ENCODE results near the gene SLC39A9. TPM values are rescaled to one million over a fixed set of nuclear protein-coding genes. Genes with fewer than 3 reads are reported as not detected.
A peak's percentile ranks its signal among the peaks of the same experiment; 100 is the strongest.

SLC39A9 gene, protein sequence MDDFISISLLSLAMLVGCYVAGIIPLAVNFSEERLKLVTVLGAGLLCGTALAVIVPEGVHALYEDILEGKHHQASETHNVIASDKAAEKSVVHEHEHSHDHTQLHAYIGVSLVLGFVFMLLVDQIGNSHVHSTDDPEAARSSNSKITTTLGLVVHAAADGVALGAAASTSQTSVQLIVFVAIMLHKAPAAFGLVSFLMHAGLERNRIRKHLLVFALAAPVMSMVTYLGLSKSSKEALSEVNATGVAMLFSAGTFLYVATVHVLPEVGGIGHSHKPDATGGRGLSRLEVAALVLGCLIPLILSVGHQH
- total RNA-seq, result 10 to 100 TPM; 47.9 to 48.2 TPM

DNA sequence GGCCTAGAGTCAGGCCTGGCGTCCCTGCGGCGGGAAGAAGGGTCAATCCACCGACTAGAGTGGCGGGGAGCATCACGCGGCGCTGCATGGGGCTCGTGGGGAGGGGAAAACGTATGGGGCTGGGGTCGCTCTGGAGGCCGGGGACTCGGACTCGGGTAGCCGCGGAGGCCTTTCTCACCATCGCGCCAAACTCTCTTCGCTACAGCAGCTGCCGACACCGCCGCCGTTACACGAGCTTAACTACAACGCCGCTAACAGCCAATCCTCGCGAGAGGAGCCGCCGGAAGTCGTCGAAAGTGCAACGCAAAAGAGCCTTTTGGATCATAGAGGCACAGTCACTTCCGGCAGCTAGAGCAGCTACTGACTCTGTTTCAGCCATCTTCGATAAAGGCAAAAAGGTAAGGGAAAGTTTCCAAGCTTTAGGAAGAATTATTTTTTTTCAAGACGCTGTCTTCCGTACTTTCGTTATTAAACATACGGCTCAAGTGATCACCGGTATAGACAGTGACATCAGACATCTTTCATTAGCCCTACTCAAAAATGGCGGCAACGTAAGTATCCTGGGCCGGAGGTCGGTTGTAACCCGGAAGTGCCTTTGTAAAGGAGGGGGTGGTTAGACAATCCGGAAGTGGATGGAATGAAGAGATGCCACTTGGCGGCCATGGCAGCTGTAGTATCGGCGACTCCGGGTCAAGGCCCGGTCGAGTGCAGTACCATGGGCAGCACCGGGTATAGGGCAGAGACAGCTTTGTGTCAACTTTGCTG is at the start of gene SLC39A9, which contains the start of gene ERH:
Gene SLC39A9, plus strand, starts transcription at position 640 of the 765 bp plus-strand sequence. CDS start 678 bp downstream, outside the sequence.
Gene ERH, minus strand, starts transcription at position 247 of the 765 bp plus-strand sequence. Its CDS starts 66 bp downstream, at position 181.
- Mint-ChIP-seq H3K9me3 (no peaks in the 10 kb centered on the region), H3K27ac (peak within 1 kb of the TSS; percentile 100), H3K4me3 (peak within 1 kb of the TSS; percentile 95), H3K27me3 (no peaks in the 10 kb centered on the region), H3K4me1 (peaks cover 61% of the 10 kb centered on the region), H3K36me3 (peaks cover 51% of the 10 kb centered on the region)
- peak; percentile 92 for DNase-seq

DNA sequence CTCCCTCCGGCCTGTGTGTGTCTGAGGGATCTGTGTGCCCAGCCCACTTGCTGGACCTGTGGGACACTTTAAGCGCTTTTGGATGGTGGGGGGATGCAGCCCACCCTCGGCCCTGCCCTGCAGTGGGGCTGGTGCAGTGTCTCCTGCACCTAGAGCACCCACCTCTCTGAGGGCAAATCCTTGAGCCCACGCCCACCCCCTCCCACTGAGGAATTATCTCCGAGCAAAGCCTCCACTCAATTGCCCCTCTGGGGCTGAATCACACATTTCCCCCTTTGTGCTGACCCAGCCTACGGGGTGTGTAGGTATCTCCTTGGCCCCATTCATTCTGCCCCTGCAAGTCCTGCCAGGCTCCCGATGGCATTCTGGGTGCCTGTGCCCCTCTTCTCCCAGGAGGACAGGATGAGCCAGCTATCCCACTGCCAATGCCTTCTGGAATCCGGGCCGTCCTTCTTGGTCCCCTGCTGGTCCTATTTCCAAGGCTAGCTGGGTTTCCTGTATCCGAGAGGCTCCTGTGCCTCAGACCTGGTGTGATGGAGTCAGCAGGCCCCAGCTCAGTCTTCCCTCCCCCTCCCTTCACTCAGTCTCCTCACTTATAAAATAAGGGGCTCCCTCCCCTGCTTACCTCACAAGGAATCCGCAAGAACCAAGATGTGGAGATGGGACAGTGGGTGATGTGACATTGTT is 49.3 kb upstream of the SLC39A9 start:
- no peak overlapping the region for H3K27ac Mint-ChIP-seq

DNA sequence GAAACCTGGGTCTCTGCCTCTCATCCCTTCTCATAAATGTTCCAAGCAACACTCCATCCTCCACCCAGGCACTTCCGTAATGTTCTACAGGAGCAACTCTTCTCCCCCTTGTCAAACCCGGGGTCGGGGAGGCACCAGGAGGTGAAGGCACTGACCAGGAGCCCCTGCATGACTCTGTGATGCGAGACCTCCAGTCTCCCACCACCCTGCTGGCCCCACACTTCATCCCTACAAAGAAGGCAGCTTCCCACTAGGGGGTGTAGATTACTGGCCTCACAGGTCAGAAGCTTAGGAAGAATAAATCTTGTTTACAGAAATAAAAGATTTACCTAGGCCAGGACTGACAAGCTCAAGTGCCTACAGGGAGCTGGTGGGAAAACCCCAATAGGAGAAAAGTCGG is 47.6 kb upstream of the SLC39A9 start:
- peaks cover 14% of the 10 kb centered on the region for H3K4me1 Mint-ChIP-seq
- H3K27me3 Mint-ChIP-seq, result no peaks in the 10 kb centered on the region
- H3K4me3 Mint-ChIP-seq, result no peak overlapping the region
- H3K27ac Mint-ChIP-seq, result no peak overlapping the region
- no peaks in the 10 kb centered on the region for H3K9me3 Mint-ChIP-seq
- no peak for DNase-seq
- H3K36me3 Mint-ChIP-seq, result no peaks in the 10 kb centered on the region

More for the DNA sequence above, 49.3 kb upstream of the SLC39A9 start:
- H3K4me1 Mint-ChIP-seq, result peaks cover 6% of the 10 kb centered on the region
- no peaks in the 10 kb centered on the region for H3K36me3 Mint-ChIP-seq
- no peak for DNase-seq
- no peaks in the 10 kb centered on the region for H3K27me3 Mint-ChIP-seq
- no peaks in the 10 kb centered on the region for H3K9me3 Mint-ChIP-seq
- no peak overlapping the region for H3K4me3 Mint-ChIP-seq

DNA sequence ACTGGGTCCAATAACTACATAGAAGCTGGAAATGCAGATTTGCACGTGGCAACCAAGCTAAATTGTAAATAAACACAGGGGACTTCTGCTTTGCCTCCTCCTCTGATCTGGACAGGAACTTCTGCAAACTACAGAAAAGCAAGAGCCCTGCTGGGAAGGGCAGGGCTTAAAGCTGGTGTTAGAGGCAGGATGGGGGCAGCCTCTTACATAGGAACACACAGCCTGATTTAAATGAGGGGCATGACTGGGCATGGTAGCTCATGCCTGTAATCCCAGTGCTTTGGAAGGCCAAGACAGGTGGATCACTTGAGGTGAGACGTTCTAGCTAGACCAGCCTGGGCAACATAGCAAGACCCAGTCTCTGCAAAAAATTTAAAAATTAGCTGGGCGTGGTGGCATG is 47.1 kb upstream of the SLC39A9 start:
- no peak for DNase-seq
- Mint-ChIP-seq H3K27ac (no peak overlapping the region), H3K4me3 (no peak overlapping the region), H3K9me3 (no peaks in the 10 kb centered on the region), H3K27me3 (no peaks in the 10 kb centered on the region), H3K4me1 (peaks cover 14% of the 10 kb centered on the region), H3K36me3 (no peaks in the 10 kb centered on the region)

DNA sequence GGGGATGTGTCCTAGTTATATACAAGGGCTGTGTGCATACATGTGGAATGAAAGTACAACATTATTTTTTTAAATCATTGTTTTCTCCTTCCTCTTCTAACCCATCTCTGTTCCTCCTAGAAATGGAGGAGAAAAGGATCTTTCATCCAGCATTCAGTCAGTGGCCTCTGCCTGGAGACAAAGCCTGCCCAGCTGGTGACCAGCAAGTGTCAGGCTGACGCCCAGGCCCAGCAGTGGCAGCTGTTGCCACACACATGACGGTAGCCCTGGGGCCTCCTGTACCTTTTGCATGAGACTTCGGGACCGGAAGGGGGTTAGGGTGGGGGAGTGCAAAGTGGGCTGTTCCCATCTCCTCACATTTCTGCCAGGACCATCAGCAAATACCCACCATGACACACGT is 46.6 kb upstream of the SLC39A9 start:
- Mint-ChIP-seq H3K36me3 (no peaks in the 10 kb centered on the region), H3K4me1 (peaks cover 14% of the 10 kb centered on the region), H3K27me3 (no peaks in the 10 kb centered on the region), H3K27ac (no peak overlapping the region), H3K4me3 (no peak overlapping the region), H3K9me3 (no peaks in the 10 kb centered on the region)
- no peak for DNase-seq

DNA sequence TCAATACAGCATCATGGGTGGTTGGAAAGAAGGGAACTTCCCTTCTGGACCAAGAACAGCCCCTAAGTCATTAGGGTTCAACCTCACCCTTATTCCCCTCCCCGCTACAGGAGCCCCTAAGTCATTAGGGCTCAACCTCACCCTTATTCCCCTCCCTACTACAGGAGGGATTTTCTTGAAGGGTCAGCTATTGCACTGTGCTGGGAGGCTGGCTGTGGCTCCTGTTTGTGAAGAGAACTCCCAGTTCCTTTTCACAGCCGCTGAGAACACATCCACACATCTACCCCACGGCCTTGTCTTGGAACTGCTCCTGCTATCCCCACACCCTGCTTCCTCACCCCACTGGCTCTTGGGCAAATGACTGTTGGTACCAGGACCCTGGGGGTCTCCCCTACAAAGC is 45.3 kb upstream of the SLC39A9 start:
- H3K4me1 Mint-ChIP-seq, result peaks cover 19% of the 10 kb centered on the region
- no peak for DNase-seq
- no peaks in the 10 kb centered on the region for H3K36me3 Mint-ChIP-seq
- H3K4me3 Mint-ChIP-seq, result no peak overlapping the region
- H3K9me3 Mint-ChIP-seq, result no peaks in the 10 kb centered on the region
- H3K27me3 Mint-ChIP-seq, result no peaks in the 10 kb centered on the region
- H3K27ac Mint-ChIP-seq, result no peak overlapping the region

DNA sequence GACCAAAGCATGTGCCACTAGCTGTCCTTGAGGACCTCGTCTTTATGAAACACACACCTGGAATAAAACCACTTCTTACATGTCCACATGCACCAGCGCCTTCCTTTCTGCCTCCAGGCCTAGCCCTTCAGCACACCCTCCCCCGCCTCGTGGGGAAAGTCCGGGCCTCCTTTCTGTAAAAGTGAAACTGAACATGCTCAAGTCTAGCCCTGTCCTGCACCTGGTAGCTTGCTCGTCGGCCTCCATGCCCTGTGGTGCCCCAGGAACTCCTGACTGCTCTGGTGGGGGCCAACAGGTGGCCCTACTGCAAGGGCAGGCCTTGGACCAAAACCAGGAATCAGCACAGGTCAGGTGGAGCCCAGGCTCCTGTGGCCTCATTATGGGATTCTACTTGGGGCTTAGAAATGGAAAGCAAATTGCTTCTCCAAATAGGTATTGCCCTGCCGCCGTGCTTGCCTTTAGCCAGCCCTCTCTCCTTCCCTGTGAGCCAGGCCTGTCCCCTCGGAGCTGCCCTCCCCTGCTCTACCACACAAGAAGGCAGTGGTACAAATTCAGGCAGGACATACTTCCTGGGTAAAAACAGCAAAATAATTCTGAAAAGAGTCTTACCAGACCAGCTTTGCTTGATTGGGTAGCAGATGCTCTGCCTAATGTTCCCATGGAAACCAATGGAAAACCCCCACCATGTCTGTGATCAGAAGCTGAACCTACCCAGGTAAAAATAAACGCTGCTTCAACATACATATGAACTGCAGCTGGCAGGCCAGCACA is 43.9 kb upstream of the SLC39A9 start:
- H3K36me3 Mint-ChIP-seq, result no peaks in the 10 kb centered on the region

DNA sequence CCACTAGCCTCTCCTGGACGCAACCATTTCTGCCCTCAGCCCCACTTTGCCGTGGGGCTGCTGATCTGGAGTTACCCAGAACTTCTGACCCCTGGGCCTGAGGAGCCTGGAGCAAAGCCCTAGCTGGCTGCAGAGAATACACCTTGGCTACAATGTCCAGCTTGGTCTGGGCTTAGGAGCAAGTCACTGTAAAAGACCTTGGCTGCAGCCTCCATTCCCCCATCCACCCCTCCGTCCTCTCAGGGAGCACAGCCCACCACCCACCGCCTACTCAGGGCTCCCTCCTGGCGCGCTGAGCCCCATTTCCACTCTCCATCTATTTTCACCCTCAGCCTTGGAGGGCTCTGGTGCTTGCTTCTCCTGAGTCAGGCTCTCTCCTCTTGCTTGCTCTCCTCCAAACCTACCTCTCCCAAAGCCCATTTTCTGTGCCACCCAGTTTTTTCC is 43.3 kb upstream of the SLC39A9 start:
- Mint-ChIP-seq H3K27ac (no peak overlapping the region), H3K4me3 (no peak overlapping the region), H3K36me3 (no peaks in the 10 kb centered on the region), H3K27me3 (peaks cover 2% of the 10 kb centered on the region), H3K4me1 (peaks cover 29% of the 10 kb centered on the region), H3K9me3 (no peaks in the 10 kb centered on the region)
- no peak for DNase-seq

More for the DNA sequence above, 43.9 kb upstream of the SLC39A9 start:
- H3K4me3 Mint-ChIP-seq, result peak overlapping the region; percentile 47
- H3K27ac Mint-ChIP-seq, result peak overlapping the region; percentile 80
- H3K9me3 Mint-ChIP-seq, result no peaks in the 10 kb centered on the region
- no peaks in the 10 kb centered on the region for H3K27me3 Mint-ChIP-seq
- peaks cover 29% of the 10 kb centered on the region for H3K4me1 Mint-ChIP-seq
- peak; percentile 75 for DNase-seq

DNA sequence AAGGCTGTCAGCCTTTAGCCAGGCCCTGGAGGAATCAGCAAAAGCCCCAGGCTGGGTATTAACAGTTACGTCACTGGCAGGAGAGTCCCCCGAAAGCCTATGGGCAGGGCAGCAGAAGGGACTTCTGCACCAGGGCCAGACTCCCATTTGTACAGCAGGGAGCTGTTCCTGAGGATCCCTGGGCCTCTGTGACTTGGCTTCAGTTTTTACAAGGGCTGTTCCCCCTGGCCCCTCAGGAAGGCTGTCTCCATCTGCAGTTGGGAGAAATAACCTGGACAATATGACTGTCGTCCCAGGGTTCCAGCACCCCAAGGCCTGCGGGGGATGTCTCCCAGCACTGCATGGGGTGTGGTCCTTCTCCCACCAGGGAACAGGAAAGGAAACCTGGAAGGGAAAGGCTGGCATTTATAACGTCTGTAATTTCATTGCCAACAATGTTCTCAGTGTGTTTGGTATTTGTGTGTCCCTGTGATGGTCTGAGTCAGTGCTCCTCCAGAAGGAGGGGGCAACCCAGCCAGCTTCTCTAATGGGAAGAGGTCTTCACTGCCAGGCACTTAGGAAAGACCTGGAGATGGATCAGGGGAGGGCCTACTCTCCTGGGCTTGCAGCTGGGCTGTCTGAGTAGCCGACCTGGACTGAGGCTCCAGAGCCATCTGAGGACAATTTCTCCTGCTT is 42.7 kb upstream of the SLC39A9 start:
- no peaks in the 10 kb centered on the region for H3K36me3 Mint-ChIP-seq
- H3K27me3 Mint-ChIP-seq, result peaks cover 7% of the 10 kb centered on the region
- no peak overlapping the region for H3K27ac Mint-ChIP-seq
- H3K4me3 Mint-ChIP-seq, result no peak overlapping the region
- no peaks in the 10 kb centered on the region for H3K9me3 Mint-ChIP-seq
- H3K4me1 Mint-ChIP-seq, result peaks cover 31% of the 10 kb centered on the region
- no peak for DNase-seq

DNA sequence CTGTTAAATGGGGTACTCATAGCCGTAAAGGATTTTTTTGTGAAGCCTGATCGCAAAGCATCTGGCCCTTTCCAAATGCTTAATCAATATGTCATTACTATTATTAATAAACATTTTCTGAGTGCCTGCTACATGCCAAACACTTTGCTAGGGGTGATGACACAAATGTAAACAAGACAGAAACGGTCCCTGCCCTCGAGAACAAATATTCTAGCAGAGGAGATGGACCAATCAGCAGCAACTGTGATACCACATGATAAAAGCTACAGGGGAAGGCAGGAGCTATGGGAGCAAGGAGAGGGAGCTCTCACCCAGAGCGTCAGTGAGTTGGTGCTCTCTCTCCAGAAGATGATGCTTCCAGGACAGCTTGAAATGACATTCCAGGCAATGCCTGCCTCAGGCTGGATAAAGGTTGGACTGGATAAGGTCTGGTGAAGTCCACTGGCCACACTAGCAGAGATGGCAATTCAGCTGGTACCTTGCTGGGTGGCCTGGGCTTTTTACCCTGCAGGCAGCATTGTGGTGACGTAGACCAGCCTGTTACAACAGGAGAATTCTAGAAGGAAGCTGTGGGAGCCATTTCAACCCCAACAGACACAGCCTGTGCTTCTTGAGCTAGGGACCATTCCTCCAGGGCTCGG is 41.5 kb upstream of the SLC39A9 start:
- H3K4me1 Mint-ChIP-seq, result peaks cover 31% of the 10 kb centered on the region
- no peak overlapping the region for H3K4me3 Mint-ChIP-seq
- no peak overlapping the region for H3K27ac Mint-ChIP-seq
- DNase-seq, result no peak
- peaks cover 7% of the 10 kb centered on the region for H3K27me3 Mint-ChIP-seq
- H3K9me3 Mint-ChIP-seq, result no peaks in the 10 kb centered on the region
- H3K36me3 Mint-ChIP-seq, result no peaks in the 10 kb centered on the region

DNA sequence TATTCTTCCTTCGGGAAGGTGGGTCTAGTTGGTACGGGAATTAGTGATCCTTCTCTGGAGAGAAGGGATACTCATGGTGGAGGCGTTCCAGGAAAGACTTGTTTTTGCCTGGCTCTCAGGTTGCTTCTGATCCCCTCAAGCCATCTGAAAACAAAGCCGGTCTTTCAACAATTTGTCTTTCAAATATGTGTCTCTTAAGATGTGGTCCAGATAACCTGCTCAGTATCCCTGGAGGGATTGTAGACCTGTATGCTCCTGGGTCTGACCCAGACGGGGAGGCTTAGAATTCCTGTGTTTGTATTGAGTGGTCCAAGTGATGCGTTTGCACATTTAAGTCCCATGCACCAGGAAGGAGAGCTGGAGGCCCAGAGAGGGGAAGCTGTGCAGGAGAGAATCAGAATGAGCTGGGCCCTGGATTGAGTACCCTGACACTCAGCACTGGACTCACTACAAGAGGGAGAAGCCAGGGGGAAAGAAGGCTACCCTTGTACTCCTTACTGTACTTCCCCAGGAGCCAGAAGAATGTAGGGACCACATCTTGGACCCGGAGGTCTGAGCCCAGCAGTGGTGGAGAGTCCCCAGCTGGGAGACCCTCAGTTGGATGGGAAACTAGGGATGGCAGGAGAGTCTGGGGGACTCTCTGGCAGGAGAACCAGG is 40.8 kb upstream of the SLC39A9 start:
- Mint-ChIP-seq H3K9me3 (no peaks in the 10 kb centered on the region), H3K4me1 (peaks cover 31% of the 10 kb centered on the region), H3K27ac (no peak overlapping the region), H3K4me3 (no peak overlapping the region), H3K27me3 (peaks cover 7% of the 10 kb centered on the region), H3K36me3 (no peaks in the 10 kb centered on the region)
- DNase-seq, result no peak

DNA sequence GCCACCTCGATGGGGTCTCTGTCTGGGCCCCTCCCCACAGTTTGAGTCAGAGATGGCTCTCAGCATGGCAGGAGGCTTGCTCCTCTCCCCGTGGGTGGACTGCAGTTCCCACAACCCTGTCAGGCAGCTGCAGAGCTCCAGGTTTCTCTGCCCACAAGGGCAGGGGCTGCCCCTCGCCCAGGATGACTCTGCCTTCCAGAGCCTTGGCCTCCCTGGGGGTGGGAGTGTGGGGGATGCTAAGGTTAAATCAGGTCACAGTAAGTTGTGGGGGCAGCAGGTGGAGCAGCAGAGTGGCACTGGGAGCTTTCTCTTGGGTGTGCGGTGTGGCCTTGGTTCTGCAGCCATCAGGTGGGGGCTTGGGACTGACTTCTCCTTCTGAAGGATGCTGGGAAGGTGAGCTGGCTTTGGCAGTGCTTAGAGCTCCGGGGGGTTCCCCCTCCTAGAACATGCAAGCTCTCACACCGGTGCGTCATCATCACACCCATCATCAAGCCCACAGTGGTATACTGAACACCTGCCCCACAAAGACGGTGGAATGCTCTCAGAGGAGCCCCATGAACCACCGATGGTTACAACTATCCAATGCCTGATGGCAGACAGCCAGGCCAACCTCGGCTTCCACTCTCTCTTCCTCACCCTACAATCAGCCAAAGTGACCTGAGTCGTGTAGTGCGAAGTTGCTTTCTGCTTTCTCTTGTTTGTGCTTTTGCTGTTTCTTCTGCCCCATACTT is 40.1 kb upstream of the SLC39A9 start:
- H3K9me3 Mint-ChIP-seq, result no peaks in the 10 kb centered on the region
- H3K27ac Mint-ChIP-seq, result no peak overlapping the region
- H3K4me3 Mint-ChIP-seq, result no peak overlapping the region
- H3K36me3 Mint-ChIP-seq, result no peaks in the 10 kb centered on the region
- peaks cover 30% of the 10 kb centered on the region for H3K4me1 Mint-ChIP-seq
- peaks cover 7% of the 10 kb centered on the region for H3K27me3 Mint-ChIP-seq
- peak; percentile 62 for DNase-seq

DNA sequence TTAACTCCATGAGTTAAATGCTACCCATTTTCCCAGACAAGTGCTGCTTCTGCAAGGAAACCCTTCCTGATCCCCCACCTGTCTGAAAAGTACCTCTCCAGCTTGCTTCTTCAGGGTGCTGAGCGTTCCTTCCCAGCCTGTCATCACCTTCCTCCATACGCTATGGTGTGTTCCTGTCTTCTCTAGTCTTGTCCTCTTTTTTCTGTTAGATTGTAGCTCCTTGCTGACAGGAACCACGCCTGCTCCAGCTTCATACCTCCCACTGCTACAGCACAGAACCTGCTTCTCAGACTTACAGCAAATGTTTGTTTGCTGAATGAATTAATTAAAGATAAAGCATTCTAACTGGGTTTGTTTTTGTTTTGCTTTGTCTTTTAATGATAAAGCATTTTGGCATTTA is 39.5 kb upstream of the SLC39A9 start:
- no peak for DNase-seq
- Mint-ChIP-seq H3K27ac (no peak overlapping the region), H3K36me3 (no peaks in the 10 kb centered on the region), H3K9me3 (no peaks in the 10 kb centered on the region), H3K4me1 (peaks cover 26% of the 10 kb centered on the region), H3K27me3 (peaks cover 7% of the 10 kb centered on the region), H3K4me3 (no peak overlapping the region)

All from activated naive CD8-positive, alpha-beta T cell treated with anti-CD3 and anti-CD28 coated beads for 36 hours (primary cell).